HAP-1 (cell line): Measurements from ENCODE around the gene TECTA.

Experiments used
- DNase-seq, 2 experiments: peaks; one replicate each; pipeline ENCODE4 v3.0.0-alpha.2; 2016 to 2020; ENCODE audit warnings: low spot score in 2 of 2
- H3K27me3 ChIP-seq: fragments of 250-450 bp; sonication (Bioruptor Pico); 2 replicates; pipeline ENCODE4 v1.5.1; 2020; ENCODE audit warnings: low read depth, mild to moderate bottlenecking, moderate library complexity
- H3K36me3 ChIP-seq: fragments of 250-450 bp; sonication (Bioruptor Pico); replicated peaks from 2 replicates; pipeline ENCODE4 v1.5.1; 2020; ENCODE audit warnings: mild to moderate bottlenecking
- H3K4me1 ChIP-seq: fragments of 250-450 bp; sonication (Bioruptor Pico); 2 replicates; pipeline ENCODE4 v1.5.1; 2020; ENCODE audit warnings: mild to moderate bottlenecking
- H3K4me3 ChIP-seq: fragments of 250-450 bp; sonication (Bioruptor Pico); 2 replicates; pipeline ENCODE4 v1.5.1; 2020; ENCODE audit warnings: mild to moderate bottlenecking, moderate library complexity
- H3K9me3 ChIP-seq: fragments of 250-450 bp; sonication (Bioruptor Pico); 2 replicates; pipeline ENCODE4 v1.5.1; 2020; ENCODE audit warnings: mild to moderate bottlenecking, moderate library complexity
- in situ Hi-C: fragments of 300-500 bp; cut with MboI; formaldehyde crosslinking; loops from 3 replicates; pipeline ENCODE4 v1.14.3; 2020; ENCODE audit warnings: low sequenced_read_pairs, inconsistent platforms, mixed read lengths

TECTA gene

GRCh38 chr11:121240650-121241303 is 139.7 kb downstream of the TECTA start:
- Histone ChIP-seq H3K9me3 (no peaks in the 10 kb centered on the region), H3K4me1 (peaks cover 27% of the 10 kb centered on the region), H3K4me3 (no peak overlapping the region), H3K27me3 (no peaks in the 10 kb centered on the region), H3K36me3 (no peaks in the 10 kb centered on the region)
- DNase-seq: no peak
- in situ Hi-C loops: no loop called here
